A204.1 (cell line): ENCODE data around the gene RPGRIP1.
"Not testable (repeated sequence)": the region's sequence is repeated elsewhere in the genome, so short reads cannot be mapped to it uniquely, and the experiment has no call there.

Experiments
- FAIRE-seq: peaks from 2 replicates; lab custom pipeline; 2012; peaks lifted over from hg19 to GRCh38; lab: Jason Lieb, UNC

Gene RPGRIP1

GRCh38 chr14:21302013-21302835 lies 22.3 kb downstream of the RPGRIP1 start:
- FAIRE-seq, result no peak

DNA sequence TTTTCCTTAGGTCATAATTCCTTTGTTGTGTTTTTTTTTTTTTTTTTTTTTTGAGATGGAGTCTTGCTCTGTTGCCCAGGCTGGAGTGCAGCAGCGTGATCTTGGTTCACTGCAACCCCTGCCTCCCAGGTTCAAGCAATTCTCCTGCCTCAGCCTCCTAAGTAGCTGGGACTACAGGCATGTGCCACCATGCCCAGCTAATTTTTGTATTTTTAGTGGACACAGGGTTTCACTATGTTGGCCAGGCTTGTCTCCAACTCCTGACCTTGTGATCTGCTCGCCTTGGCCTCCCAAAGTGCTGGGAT lies 22.9 kb downstream of the RPGRIP1 start:
- FAIRE-seq, result not testable (repeated sequence)

GRCh38 chr14:21307637-21308036 lies 27.8 kb downstream of the RPGRIP1 start:
- no peak for FAIRE-seq

GRCh38 chr14:21308132-21308478 lies 28.2 kb downstream of the RPGRIP1 start:
- FAIRE-seq, result no peak

- FAIRE-seq, result no peak
Measured at GRCh38 chr14:21308479-21309237, 28.8 kb downstream of the RPGRIP1 start.

DNA sequence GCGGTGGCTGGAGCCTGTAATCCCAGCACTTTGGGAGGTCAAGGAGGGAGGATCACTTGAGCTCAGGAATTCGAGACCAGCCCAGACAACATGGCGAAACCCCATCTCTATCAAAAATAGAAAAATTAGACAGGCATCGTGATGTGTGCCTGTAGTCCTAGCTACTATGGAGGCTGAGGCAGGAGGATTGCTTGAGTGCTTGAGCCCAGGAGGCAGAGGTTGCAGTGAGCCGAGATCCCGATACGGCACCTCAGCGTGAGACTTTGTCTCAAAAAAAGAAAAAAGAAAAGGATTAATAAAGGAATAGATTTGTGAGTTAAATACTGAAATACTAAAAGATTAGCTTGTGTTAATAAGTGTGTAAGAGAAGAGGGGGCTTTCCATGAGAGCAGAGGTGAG lies 29.4 kb downstream of the RPGRIP1 start:
- no peak for FAIRE-seq

GRCh38 chr14:21309956-21310355 lies 30.1 kb downstream of the RPGRIP1 start:
- FAIRE-seq, result no peak

DNA sequence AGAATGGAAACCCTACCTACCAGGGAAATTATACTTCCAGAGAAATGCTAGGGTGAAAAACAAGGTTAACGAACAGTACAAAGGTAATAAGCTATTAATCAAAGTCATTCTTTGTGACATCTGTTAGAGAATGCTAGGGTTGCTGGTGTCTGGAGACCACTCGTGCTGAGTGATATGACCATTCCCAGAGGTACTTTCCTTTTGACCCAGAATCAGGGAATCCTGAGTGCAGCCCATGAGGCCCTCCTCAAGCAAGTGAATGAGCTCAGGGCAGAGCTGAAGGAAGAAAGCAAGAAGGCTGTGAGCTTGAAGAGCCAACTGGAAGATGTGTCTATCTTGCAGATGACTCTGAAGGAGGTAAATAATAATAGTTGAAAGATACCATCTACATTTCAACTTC lies 31.7 kb downstream of the RPGRIP1 start:
- no peak for FAIRE-seq

DNA sequence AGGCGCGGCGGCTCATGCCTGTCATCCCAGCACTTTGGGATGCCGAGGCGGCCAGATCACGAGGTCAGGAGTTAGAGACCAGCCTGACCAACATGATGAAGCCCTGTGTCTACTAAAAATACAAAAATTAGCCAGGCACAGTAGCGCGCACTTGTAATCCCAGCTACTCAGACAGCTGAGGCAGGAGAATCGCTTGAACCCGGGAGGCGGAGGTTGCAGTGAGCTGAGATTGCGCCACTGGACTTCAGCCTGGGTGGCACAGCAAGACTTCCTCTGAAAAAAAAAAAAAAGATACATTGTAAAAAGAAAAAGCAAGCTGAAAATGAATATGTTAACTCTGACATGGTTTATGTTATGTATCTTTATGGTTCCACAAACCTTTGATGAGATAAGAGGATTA lies 33.6 kb downstream of the RPGRIP1 start:
- no peak for FAIRE-seq

DNA sequence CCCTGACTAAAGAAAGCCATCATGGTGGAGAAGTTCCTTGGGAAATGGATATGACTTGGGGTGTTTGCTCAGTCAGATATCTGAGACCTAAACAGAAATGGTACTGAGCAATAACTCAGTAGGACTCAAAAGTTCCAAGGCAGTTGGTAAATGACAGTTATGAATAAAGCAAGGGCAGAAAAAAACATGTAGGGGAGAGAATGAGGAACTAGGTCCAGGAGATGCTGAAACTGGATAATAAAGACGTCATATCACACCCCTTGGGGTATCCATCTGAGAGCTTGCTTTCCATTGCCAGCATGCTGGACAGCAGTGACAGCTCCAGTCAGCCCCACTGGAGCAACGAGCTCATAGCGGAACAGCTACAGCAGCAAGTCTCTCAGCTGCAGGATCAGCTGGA lies 37.5 kb downstream of the RPGRIP1 start:
- FAIRE-seq, result no peak

DNA sequence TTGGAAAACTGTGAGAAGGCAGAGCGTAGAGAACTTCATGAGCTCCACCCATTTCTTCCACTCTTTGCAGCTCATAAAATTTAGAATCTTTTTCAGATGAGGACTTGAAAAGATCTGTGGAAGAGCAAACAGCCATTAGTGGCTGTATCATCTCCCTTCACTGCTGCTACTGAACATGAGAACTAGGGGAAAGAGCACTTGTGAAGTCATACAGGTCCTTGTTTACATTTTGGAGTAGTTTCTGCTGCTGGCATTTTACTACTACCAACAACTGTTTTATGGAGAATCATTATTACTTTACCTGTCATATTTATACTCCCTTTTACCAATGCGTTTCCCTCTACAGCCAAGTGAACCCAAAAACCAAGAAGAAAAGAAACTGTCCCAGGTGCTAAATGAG lies 41.0 kb downstream of the RPGRIP1 start:
- no peak for FAIRE-seq

GRCh38 chr14:21322716-21323115 lies 42.8 kb downstream of the RPGRIP1 start:
- FAIRE-seq, result no peak

- no peak for FAIRE-seq
Measured at GRCh38 chr14:21326972-21327371, 47.1 kb downstream of the RPGRIP1 start.
